Measurements from ENCODE around the gene RSL1D1. TPM values are rescaled to one million over a fixed set of nuclear protein-coding genes. Genes with fewer than 3 reads are reported as not detected.

The RSL1D1 gene
- polyA plus RNA-seq, 1 of the 3 experiments (the other 2 are of a cell fraction): 38.0 TPM

DNA sequence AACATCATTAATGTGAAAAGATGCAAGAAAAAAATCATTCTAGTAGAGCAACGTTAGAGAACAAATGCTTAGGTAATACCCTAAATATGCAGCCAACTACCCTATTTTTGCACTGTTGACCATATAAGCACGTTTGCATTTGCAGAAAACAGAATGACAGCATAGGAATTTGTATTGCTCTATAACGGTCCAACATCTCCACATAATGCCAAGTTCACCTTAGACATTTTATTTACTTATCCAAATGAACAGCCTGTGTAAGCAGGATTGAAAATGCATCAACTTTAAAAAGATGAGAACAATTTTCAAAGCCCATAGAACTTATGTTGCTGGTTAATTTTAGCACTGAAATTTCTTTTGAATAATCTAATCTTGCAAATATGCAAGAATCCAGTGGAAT is 19.1 kb upstream of the RSL1D1 start:
- ChIA-PET POLR2A (no interaction called here), CTCF (interaction anchor here (1.3 kb wide), 1 partner anchor 26 kb away, joined by 3 read pairs; no protein-coding TSS in a partner anchor)
- peaks cover 64% of the 10 kb centered on the region for H3F3A ChIP-seq (replicated peaks; ENCODE audit: insufficient read depth)
- peaks cover 0 to 20% of the 10 kb centered on the region in 2 experiments; a peak in 2 of 4 replicates for H3K4me1 ChIP-seq (ENCODE audit: control insufficient read depth in 1 of 2, insufficient read depth in 2 of 2, low read depth in 1 of 2, low read length in 1 of 2)
- H4K20me1 ChIP-seq (ENCODE audit: insufficient read depth): peaks cover 19% of the 10 kb centered on the region; the same call in 1 of the 2 replicates
- H3K9me2 ChIP-seq: no peaks in the 10 kb centered on the region
- no peak overlapping the region for H3K9ac ChIP-seq
- peak overlapping the region; percentile 2 to 16; a peak in 2 of 4 replicates for H3K27ac ChIP-seq (ENCODE audit: low read depth in 2 of 2, low read length in 1 of 2)
- no peak overlapping the region for H3K4me2 ChIP-seq
- 48% methylated on average over 3 of the region's 3 CpGs for WGBS (ENCODE audit: low lambda C conversion rate)
- TF ChIP-seq TEAD4 (IDR thresholded peaks at IDR 0.05; ENCODE audit: borderline replicate concordance, insufficient read depth): no peak
- TF ChIP-seq POLR2AphosphoS5 (IDR thresholded peaks at IDR 0.05; ENCODE audit: low read depth, low read length): no peak
- no peak for TF ChIP-seq CHD2 (IDR thresholded peaks at IDR 0.05; ENCODE audit: low read length, partially characterized antibody)
- no peak for TF ChIP-seq FOXM1 (IDR thresholded peaks at IDR 0.05; ENCODE audit: low read depth)
- TF ChIP-seq NFIC (IDR thresholded peaks at IDR 0.05; ENCODE audit: borderline replicate concordance): no peak
- TF ChIP-seq SMC3 (IDR thresholded peaks at IDR 0.05; ENCODE audit: low read depth, low read length): no peak
- TF ChIP-seq PBX3 (IDR thresholded peaks at IDR 0.05): no peak
- no peak for TF ChIP-seq RAD21 (IDR thresholded peaks at IDR 0.05; ENCODE audit: low read length)
- TF ChIP-seq RCOR1 (IDR thresholded peaks at IDR 0.05; ENCODE audit: low read length): no peak
- no peak for TF ChIP-seq RFX5 (IDR thresholded peaks at IDR 0.05; ENCODE audit: low read length)
- TF ChIP-seq, protein P1, sequence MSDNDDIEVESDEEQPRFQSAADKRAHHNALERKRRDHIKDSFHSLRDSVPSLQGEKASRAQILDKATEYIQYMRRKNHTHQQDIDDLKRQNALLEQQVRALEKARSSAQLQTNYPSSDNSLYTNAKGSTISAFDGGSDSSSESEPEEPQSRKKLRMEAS (IDR thresholded peaks at IDR 0.05; ENCODE audit: low read depth): no peak
- no peak for TF ChIP-seq MXI1 (IDR thresholded peaks at IDR 0.05; ENCODE audit: low read depth, low read length)
- TF ChIP-seq TCF12 (IDR thresholded peaks at IDR 0.05): no peak
- no peak for TF ChIP-seq EP300 (IDR thresholded peaks at IDR 0.05; ENCODE audit: borderline replicate concordance in 1 of 2, low read depth in 1 of 2, low read length in 1 of 2)
- TF ChIP-seq, protein P2, sequence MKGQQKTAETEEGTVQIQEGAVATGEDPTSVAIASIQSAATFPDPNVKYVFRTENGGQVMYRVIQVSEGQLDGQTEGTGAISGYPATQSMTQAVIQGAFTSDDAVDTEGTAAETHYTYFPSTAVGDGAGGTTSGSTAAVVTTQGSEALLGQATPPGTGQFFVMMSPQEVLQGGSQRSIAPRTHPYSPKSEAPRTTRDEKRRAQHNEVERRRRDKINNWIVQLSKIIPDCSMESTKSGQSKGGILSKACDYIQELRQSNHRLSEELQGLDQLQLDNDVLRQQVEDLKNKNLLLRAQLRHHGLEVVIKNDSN (IDR thresholded peaks at IDR 0.05; ENCODE audit: borderline replicate concordance, low read depth): no peak
- TF ChIP-seq CTCF (IDR thresholded peaks at IDR 0.05): no peak
- TF ChIP-seq, protein P3, sequence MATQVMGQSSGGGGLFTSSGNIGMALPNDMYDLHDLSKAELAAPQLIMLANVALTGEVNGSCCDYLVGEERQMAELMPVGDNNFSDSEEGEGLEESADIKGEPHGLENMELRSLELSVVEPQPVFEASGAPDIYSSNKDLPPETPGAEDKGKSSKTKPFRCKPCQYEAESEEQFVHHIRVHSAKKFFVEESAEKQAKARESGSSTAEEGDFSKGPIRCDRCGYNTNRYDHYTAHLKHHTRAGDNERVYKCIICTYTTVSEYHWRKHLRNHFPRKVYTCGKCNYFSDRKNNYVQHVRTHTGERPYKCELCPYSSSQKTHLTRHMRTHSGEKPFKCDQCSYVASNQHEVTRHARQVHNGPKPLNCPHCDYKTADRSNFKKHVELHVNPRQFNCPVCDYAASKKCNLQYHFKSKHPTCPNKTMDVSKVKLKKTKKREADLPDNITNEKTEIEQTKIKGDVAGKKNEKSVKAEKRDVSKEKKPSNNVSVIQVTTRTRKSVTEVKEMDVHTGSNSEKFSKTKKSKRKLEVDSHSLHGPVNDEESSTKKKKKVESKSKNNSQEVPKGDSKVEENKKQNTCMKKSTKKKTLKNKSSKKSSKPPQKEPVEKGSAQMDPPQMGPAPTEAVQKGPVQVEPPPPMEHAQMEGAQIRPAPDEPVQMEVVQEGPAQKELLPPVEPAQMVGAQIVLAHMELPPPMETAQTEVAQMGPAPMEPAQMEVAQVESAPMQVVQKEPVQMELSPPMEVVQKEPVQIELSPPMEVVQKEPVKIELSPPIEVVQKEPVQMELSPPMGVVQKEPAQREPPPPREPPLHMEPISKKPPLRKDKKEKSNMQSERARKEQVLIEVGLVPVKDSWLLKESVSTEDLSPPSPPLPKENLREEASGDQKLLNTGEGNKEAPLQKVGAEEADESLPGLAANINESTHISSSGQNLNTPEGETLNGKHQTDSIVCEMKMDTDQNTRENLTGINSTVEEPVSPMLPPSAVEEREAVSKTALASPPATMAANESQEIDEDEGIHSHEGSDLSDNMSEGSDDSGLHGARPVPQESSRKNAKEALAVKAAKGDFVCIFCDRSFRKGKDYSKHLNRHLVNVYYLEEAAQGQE (IDR thresholded peaks at IDR 0.05; ENCODE audit: low read depth, low read length): no peak
- TF ChIP-seq TAF1 (IDR thresholded peaks at IDR 0.05; ENCODE audit: borderline replicate concordance, low read depth, low read length): no peak
- TF ChIP-seq FOXJ3 (CRISPR knock-in tag; IDR thresholded peaks at IDR 0.05): no peak
- no peaks in the 10 kb centered on the region for H3K27me3 ChIP-seq (ENCODE audit: insufficient read depth)
- H3K4me3 ChIP-seq (ENCODE audit: low read depth in 2 of 2, low read length in 1 of 2): no peak overlapping the region
- DNase-seq: no peak
- H3K9me3 ChIP-seq: no peaks in the 10 kb centered on the region
- peaks cover 53% of the 10 kb centered on the region for H3K79me2 ChIP-seq (ENCODE audit: insufficient read depth)
- H3K36me3 ChIP-seq (replicated peaks in 1 of 2; ENCODE audit: control insufficient read depth in 1 of 2, insufficient read depth in 2 of 2, low read length in 1 of 2): peaks cover 55 to 66% of the 10 kb centered on the region in 2 experiments
- H2AFZ ChIP-seq (ENCODE audit: low read depth): no peak overlapping the region
